T-cell (primary cell): ENCODE data around the gene RGS13. TPM values are rescaled to one million over a fixed set of nuclear protein-coding genes. Genes with fewer than 3 reads are reported as not detected.

Experiments
- total RNA-seq, 35 experiments: library from RNA in 6 of 35; stranded (reverse) in 6 of 35; fragments of 120-200 nt in 1 of 35; gene quantifications; one replicate each; pipeline versions ENCODE4 v1.2.1 to v1.2.4 and lab custom pipeline; 2013 to 2026

RGS13 gene
- total RNA-seq, 5 donors from 2014 or later (not counting 1 experiment from before 2014, with no cell fraction given): 0.07 to 0.10 TPM; not detected in 3

Other genes starting within 250 kb of the RGS13 start
- 100 to 1,000 TPM in 2 of 5 donors, 10 to 100 TPM in 2, 1 to 10 TPM in 1; 7.1 to 439 (median 15.3) TPM for gene RGS1, start 60.4 kb upstream of the RGS13 start, total RNA-seq
- gene RGS2, start 172.9 kb downstream of the RGS13 start, total RNA-seq: 100 to 1,000 TPM in 1 of 5 donors, 10 to 100 TPM in 4; 13.9 to 129 (median 20.7) TPM